Breast epithelium (tissue), 4 donors: ENCODE measurements around the gene C16orf86. TPM values are rescaled to one million over a fixed set of nuclear protein-coding genes. Genes with fewer than 3 reads are reported as not detected.

Experiments used
- DNase-seq, 2 donors: peaks; one replicate each; pipeline ENCODE4 v3.0.0-alpha.2; 2019; ENCODE audit warnings: low spot score in 2 of 2
- H3K27ac ChIP-seq, 2 donors: fragments of 200-600 bp; sonication (generic) in 1 of 2; one replicate each; pipeline ENCODE4 v1.5.1; 2016 to 2019; ENCODE audit warnings: mild to moderate bottlenecking in 1 of 2
- H3K27me3 ChIP-seq, 2 donors: fragments of 200-600 bp; sonication (generic) in 1 of 2; one replicate each; pipeline versions ENCODE4 v1.5.1 to v1.6.0; 2017 to 2019; ENCODE audit warnings: control low read depth in 1 of 2, mild to moderate bottlenecking in 1 of 2
- H3K36me3 ChIP-seq: fragments of 200-600 bp; one replicate; pipeline ENCODE4 v1.5.1; 2019
- H3K4me1 ChIP-seq, 2 donors: fragments of 200-600 bp; sonication (generic); one replicate each; pipeline ENCODE4 v1.5.1; 2016 to 2019; ENCODE audit warnings: control low read depth in 1 of 2
- H3K4me3 ChIP-seq, 3 donors: fragments of 200-600 bp; sonication (generic); 1 replicate in 2 of 3; 2 replicates in 1 of 3; pipeline ENCODE4 v1.5.1; 2016 to 2019; ENCODE audit warnings: mild to moderate bottlenecking in 3 of 3, moderate library complexity in 2 of 3
- H3K9me3 ChIP-seq, 2 donors: fragments of 200-600 bp; sonication (generic) in 1 of 2; one replicate each; pipeline ENCODE4 v1.5.1; 2016 to 2019; ENCODE audit warnings: control low read depth in 1 of 2
- POLR2A ChIP-seq: fragments of 450-650 bp; IDR thresholded peaks from one replicate; pipeline ENCODE4 v1.6.1; 2016; ENCODE audit warnings: antibody characterized with exemption, mild to moderate bottlenecking, moderate library complexity
- POLR2AphosphoS5 ChIP-seq, 3 donors: sonication (generic); formaldehyde crosslinking; IDR thresholded peaks; one replicate each; pipeline ENCODE4 v1.6.1; 2017; ENCODE audit warnings: antibody characterized with exemption in 3 of 3
- intact Hi-C: fragments of 100-400 bp; cut with DNase I; formaldehyde crosslinking; loops from one replicate; pipeline ENCODE4 v1.15.1; 2023; ENCODE audit warnings: low total_unique reads
- total RNA-seq, 3 donors: library from RNA; depleted of rRNA; stranded (reverse); fragments of >200 nt; gene quantifications; one replicate each; pipeline ENCODE4 v1.1.0, GENCODE V29; 2016
- TF ChIP-seq, protein P1 (sequence below), 3 donors: fragments of 450-650 bp; IDR thresholded peaks; one replicate each; pipeline ENCODE4 v1.5.1; 2016 to 2017; ENCODE audit warnings: antibody characterized with exemption in 3 of 3, mild to moderate bottlenecking in 3 of 3, moderate library complexity in 3 of 3

C16orf86 gene
- total RNA-seq, 3 donors from 2014 or later, result 7.2 to 18.1 (median 11.1) TPM

DNA sequence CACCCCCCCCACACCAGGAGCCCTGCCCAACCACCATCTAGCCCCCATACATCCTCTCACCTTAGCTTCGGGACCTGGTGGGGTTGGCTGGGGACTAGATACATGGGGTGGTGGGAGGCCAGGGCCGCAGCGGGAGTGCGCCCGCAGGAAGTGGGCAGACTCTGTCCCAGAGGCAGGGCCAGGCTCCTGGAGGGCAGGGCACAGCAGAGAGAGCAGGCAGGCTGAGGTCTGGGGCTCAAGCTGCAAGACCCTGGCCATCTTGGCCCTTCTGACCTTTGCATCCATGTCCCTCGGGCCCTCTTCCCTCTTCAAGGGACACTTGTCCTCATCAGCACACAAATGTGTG is 2.8 kb upstream of the C16orf86 start:
- intact Hi-C loops, result loop anchor here (10.0 kb wide), 1 partner anchor 141 kb away; the partner anchor contains the start of genes RANBP10 and TSNAXIP1
- DNase-seq, result no peak
- Histone ChIP-seq H3K27ac (no peak overlapping the region), H3K36me3 (no peaks in the 10 kb centered on the region), H3K4me3 (no peak overlapping the region), H3K27me3 (no peaks in the 10 kb centered on the region), H3K9me3 (no peaks in the 10 kb centered on the region), H3K4me1 (peaks cover 20 to 25% of the 10 kb centered on the region in 2 donors)
- no peak for TF ChIP-seq POLR2A
- TF ChIP-seq POLR2AphosphoS5 (IDR thresholded peaks at IDR 0.05), result no peak
- TF ChIP-seq, protein P1, sequence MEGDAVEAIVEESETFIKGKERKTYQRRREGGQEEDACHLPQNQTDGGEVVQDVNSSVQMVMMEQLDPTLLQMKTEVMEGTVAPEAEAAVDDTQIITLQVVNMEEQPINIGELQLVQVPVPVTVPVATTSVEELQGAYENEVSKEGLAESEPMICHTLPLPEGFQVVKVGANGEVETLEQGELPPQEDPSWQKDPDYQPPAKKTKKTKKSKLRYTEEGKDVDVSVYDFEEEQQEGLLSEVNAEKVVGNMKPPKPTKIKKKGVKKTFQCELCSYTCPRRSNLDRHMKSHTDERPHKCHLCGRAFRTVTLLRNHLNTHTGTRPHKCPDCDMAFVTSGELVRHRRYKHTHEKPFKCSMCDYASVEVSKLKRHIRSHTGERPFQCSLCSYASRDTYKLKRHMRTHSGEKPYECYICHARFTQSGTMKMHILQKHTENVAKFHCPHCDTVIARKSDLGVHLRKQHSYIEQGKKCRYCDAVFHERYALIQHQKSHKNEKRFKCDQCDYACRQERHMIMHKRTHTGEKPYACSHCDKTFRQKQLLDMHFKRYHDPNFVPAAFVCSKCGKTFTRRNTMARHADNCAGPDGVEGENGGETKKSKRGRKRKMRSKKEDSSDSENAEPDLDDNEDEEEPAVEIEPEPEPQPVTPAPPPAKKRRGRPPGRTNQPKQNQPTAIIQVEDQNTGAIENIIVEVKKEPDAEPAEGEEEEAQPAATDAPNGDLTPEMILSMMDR (IDR thresholded peaks at IDR 0.05), result no peak

DNA sequence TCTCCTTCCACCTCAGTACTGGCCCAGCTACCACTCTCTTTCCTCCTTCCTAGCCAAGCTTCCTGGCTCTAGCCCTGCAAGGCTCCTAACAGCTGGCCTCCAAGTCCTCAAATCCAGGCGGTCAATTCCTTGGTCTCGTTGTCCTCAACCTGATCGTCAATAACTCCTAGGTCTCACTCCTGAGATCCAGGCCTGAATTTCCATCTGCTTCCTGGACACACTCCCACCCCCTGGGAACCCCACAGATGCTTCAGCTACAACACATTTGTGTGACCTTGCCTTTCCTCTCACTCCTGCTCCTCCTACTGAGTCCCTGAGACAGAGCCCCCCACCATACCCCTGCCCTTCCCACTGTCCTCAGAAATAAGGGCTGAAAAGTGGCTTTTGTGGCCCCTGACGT is 2.4 kb upstream of the C16orf86 start:
- intact Hi-C loops, result loop anchor here (10.0 kb wide), 1 partner anchor 141 kb away; the partner anchor contains the start of genes RANBP10 and TSNAXIP1

DNA sequence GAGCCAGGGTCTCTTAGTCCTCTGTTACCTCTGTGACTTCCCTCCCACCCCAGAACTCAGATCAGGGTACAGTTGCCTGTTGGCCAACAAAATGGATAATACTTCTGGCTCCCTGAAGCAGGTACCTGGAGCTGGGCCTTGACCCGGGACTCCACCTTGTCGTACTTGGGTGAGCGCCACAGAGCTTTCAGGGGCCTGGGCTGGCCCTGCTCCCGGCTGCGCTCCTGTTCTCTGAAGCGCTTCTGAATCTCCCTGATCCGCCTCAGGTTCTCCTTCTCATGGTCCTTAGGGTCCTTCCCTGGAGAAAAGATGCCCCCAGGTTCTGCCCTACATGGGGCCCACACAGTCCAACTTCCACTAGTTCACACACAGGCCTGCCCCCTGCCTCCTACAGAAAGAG is 1.7 kb upstream of the C16orf86 start:
- intact Hi-C loops, result loop anchor here (10.0 kb wide), 1 partner anchor 140 kb away; the partner anchor contains the start of genes RANBP10 and TSNAXIP1
- no peak for DNase-seq
- Histone ChIP-seq H3K4me3 (no peak overlapping the region), H3K36me3 (no peaks in the 10 kb centered on the region), H3K27ac (no peak overlapping the region), H3K9me3 (no peaks in the 10 kb centered on the region), H3K4me1 (peaks cover 14 to 18% of the 10 kb centered on the region in 2 donors), H3K27me3 (no peaks in the 10 kb centered on the region)
- TF ChIP-seq, protein P1 (IDR thresholded peaks at IDR 0.05), result no peak
- TF ChIP-seq POLR2AphosphoS5 (IDR thresholded peaks at IDR 0.05), result no peak

More for the DNA sequence above, 2.4 kb upstream of the C16orf86 start:
- Histone ChIP-seq H3K4me1 (peaks cover 18 to 21% of the 10 kb centered on the region in 2 donors), H3K4me3 (no peak overlapping the region), H3K36me3 (no peaks in the 10 kb centered on the region), H3K27me3 (no peaks in the 10 kb centered on the region), H3K9me3 (no peaks in the 10 kb centered on the region), H3K27ac (no peak overlapping the region)
- TF ChIP-seq, protein P1 (IDR thresholded peaks at IDR 0.05), result no peak
- TF ChIP-seq POLR2A (no peak), POLR2AphosphoS5 (IDR thresholded peaks at IDR 0.05) (no peak)
- DNase-seq, result no peak

DNA sequence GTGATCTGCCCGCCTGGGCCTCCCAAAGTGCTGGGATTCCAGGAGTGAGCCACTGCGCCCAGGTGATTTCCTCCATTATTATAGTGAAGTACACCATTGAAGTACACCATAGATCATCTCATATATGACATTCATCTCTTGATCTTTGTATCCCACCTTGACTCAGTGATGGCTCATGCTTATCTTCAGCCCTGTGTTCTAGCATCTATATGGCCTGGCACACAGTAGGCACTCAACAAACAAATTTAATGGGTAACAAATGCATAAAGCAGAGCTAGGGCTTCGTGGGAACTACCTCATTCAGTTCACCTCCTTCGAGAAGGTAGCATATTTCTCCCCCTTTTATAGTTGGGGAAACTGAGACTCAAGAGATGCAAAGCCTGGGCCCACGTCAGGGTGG is 1.0 kb upstream of the C16orf86 start:
- DNase-seq, result no peak
- Histone ChIP-seq H3K36me3 (no peaks in the 10 kb centered on the region), H3K27ac (no peak overlapping the region), H3K27me3 (no peaks in the 10 kb centered on the region), H3K4me3 (peak overlapping the region; percentile 73 to 99 (median 93)), H3K4me1 (peaks cover 14 to 18% of the 10 kb centered on the region in 2 donors), H3K9me3 (no peaks in the 10 kb centered on the region)
- TF ChIP-seq, protein P1 (IDR thresholded peaks at IDR 0.05), result no peak
- TF ChIP-seq POLR2A, result no peak
- no peak for TF ChIP-seq POLR2AphosphoS5 (IDR thresholded peaks at IDR 0.05)
- intact Hi-C loops, result loop anchor here (10.0 kb wide), 1 partner anchor 139 kb away; the partner anchor contains the start of genes RANBP10 and TSNAXIP1

DNA sequence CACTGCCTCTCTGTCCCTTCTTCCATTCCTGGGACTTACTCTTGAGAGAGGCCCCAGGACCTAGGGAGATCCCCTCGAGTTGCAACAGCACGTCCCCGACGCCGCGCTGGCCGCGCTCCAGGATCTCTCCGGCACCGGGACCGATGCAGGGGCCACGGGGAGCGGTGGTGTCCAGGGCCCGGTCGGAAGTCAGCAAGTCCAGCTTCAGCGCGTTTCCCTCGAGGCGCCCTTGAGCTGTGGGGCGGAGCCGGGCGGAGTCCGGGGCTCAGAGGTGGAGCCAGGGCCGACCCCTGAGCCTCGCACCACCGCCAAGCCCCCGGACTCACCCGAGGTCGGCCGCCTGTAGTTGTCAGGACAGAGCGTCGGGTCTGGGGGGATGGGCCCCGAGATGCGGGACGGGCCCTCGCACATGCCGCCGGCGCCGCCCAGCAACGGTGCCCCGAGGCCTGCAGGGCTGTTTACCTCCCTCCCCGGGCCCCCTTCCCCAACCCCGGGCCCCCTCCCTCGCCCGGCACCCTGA is 522 bp upstream of the C16orf86 start:
- TF ChIP-seq POLR2A (no peak), POLR2AphosphoS5 (IDR thresholded peaks at IDR 0.05) (no peak)
- TF ChIP-seq, protein P1 (IDR thresholded peaks at IDR 0.05), result no peak
- Histone ChIP-seq H3K4me3 (peak overlapping the region; percentile 73 to 99 (median 93)), H3K36me3 (no peaks in the 10 kb centered on the region), H3K27me3 (no peaks in the 10 kb centered on the region), H3K4me1 (peaks cover 14 to 17% of the 10 kb centered on the region in 2 donors), H3K9me3 (no peaks in the 10 kb centered on the region), H3K27ac (peak overlapping the region; percentile 89 to 97)
- intact Hi-C loops, result loop anchor here (10.0 kb wide), 1 partner anchor 139 kb away; the partner anchor contains the start of genes RANBP10 and TSNAXIP1
- no peak for DNase-seq
